Stomach (tissue), 4 donors: Measurements from ENCODE around the gene RASSF5.

Experiments used
- CTCF ChIP-seq, 7 experiments: fragments of 450-650 bp in 4 of 7; fragments of 200-600 bp in 3 of 7; sonication (generic) in 3 of 7; IDR thresholded peaks; one replicate each; pipeline ENCODE4 v1.5.1; 2016 to 2019; ENCODE audit warnings: antibody characterized with exemption in 7 of 7, control low read depth in 2 of 7, mild to moderate bottlenecking in 1 of 7
- EP300 ChIP-seq: sonication (generic); formaldehyde crosslinking; IDR thresholded peaks from one replicate; pipeline ENCODE4 v1.6.1; 2017; ENCODE audit warnings: antibody characterized with exemption
- POLR2A ChIP-seq, 4 donors: fragments of 450-650 bp; IDR thresholded peaks; one replicate each; pipeline ENCODE4 v1.6.1; 2016; ENCODE audit warnings: antibody characterized with exemption in 4 of 4, control low read depth in 2 of 4, mild to moderate bottlenecking in 1 of 4, moderate library complexity in 1 of 4
- POLR2AphosphoS5 ChIP-seq, 3 donors: sonication (generic); formaldehyde crosslinking; IDR thresholded peaks; one replicate each; pipeline ENCODE4 v1.6.1; 2016; ENCODE audit warnings: antibody characterized with exemption in 3 of 3

GRCh38 chr1:206555473-206555935 is 48.2 kb downstream of the RASSF5 start:
- no peak for TF ChIP-seq EP300
- no peak for TF ChIP-seq POLR2AphosphoS5 (IDR thresholded peaks at IDR 0.05)
- no peak for TF ChIP-seq CTCF (IDR thresholded peaks at IDR 0.05)
- TF ChIP-seq POLR2A (IDR thresholded peaks at IDR 0.05): no peak
